Caco-2 (cell line): ENCODE data around the gene PLIN1. TPM values are rescaled to one million over a fixed set of nuclear protein-coding genes. Genes with fewer than 3 reads are reported as not detected.

Experiments
- BruUV-seq: library from RNA; stranded (reverse); fragments of 400-500 nt; replicated peaks from 2 replicates; lab custom pipeline; 2021; lab: Mats Ljungman, UMichigan
- CTCF ChIA-PET: fragments of 300-600 bp; sonication (Branson Sonifier 250); formaldehyde crosslinking; loops from one replicate; lab custom pipeline; 2022; ENCODE audit warnings: antibody characterized with exemption; lab: Charles Lee
- POLR2A ChIA-PET: fragments of 300-600 bp; sonication (Branson Sonifier 250); formaldehyde crosslinking; loops from one replicate; lab custom pipeline; 2022; ENCODE audit warnings: antibody characterized with exemption; lab: Charles Lee
- DNase-seq, 2 experiments: peaks; one replicate each; pipeline versions ENCODE4 v3.0.0 to v3.0.0-alpha.2; 2020 to 2022
- H3K27me3 ChIP-seq: replicated peaks from 2 replicates; pipeline ENCODE4 v1.6.0; 2011; ENCODE audit warnings: low read length; ENCODE audit not compliant: control insufficient read depth, insufficient read depth
- H3K36me3 ChIP-seq: 2 replicates; pipeline ENCODE4 v1.5.1; 2011; ENCODE audit warnings: low read length; ENCODE audit not compliant: control insufficient read depth, insufficient read depth
- H3K4me1 ChIP-seq: fragments of 250-450 bp; sonication (Bioruptor Pico); 2 replicates; pipeline ENCODE4 v1.5.1; 2020; ENCODE audit warnings: mild to moderate bottlenecking
- H3K4me3 ChIP-seq: 2 replicates; pipeline ENCODE4 v1.5.1; 2011; ENCODE audit warnings: low read depth, mild to moderate bottlenecking, control low read depth, low read length
- H3K9me3 ChIP-seq: fragments of 250-450 bp; sonication (Bioruptor Pico); 2 replicates; pipeline ENCODE4 v1.5.1; 2020; ENCODE audit warnings: mild to moderate bottlenecking, moderate library complexity
- H3K27ac Mint-ChIP-seq: one replicate; pipeline ENCODE4 v1.8.0; 2022; ENCODE audit warnings: mixed read lengths; ENCODE audit not compliant: unreplicated experiment
- H3K27me3 Mint-ChIP-seq: one replicate; pipeline ENCODE4 v1.8.0; 2022; ENCODE audit warnings: mixed read lengths; ENCODE audit not compliant: insufficient read depth, unreplicated experiment
- H3K36me3 Mint-ChIP-seq: one replicate; pipeline ENCODE4 v1.8.0; 2022; ENCODE audit warnings: mild to moderate bottlenecking, mixed read lengths; ENCODE audit not compliant: insufficient read depth, unreplicated experiment
- H3K4me1 Mint-ChIP-seq: one replicate; pipeline ENCODE4 v1.8.0; 2022; ENCODE audit warnings: low read depth, mixed read lengths; ENCODE audit not compliant: unreplicated experiment
- H3K4me3 Mint-ChIP-seq: one replicate; pipeline ENCODE4 v1.8.0; 2022; ENCODE audit warnings: mild to moderate bottlenecking, moderate library complexity, mixed read lengths; ENCODE audit not compliant: unreplicated experiment
- H3K9me3 Mint-ChIP-seq: one replicate; pipeline ENCODE4 v1.8.0; 2022; ENCODE audit warnings: mixed read lengths; ENCODE audit not compliant: unreplicated experiment
- intact Hi-C: fragments of 100-400 bp; cut with micrococcal nuclease; formaldehyde crosslinking; loops from one replicate; pipeline ENCODE4 v1.10.0; 2022; ENCODE audit not compliant: unreplicated experiment
- total RNA-seq: library from RNA; stranded (reverse); gene quantifications from 2 replicates; pipeline ENCODE4 v1.2.3, GENCODE V29; 2022
- TF ChIP-seq, protein P1 (sequence below), 2 experiments: fragments of 200-600 bp in 1 of 2; IDR thresholded peaks; 1 replicate in 1 of 2; 2 replicates in 1 of 2; pipeline versions ENCODE4 v1.5.1 to v1.8.0; 2011 to 2022; ENCODE audit warnings: antibody characterized with exemption in 1 of 2, control low read depth in 1 of 2, inconsistent platforms in 1 of 2, low read depth in 1 of 2, low read length in 1 of 2, mild to moderate bottlenecking in 1 of 2, moderate library complexity in 1 of 2; ENCODE audit not compliant: insufficient read depth in 1 of 2, severe bottlenecking in 1 of 2, unreplicated experiment in 1 of 2

Gene PLIN1
- total RNA-seq, 1 experiment from 2014 or later = not detected

DNA sequence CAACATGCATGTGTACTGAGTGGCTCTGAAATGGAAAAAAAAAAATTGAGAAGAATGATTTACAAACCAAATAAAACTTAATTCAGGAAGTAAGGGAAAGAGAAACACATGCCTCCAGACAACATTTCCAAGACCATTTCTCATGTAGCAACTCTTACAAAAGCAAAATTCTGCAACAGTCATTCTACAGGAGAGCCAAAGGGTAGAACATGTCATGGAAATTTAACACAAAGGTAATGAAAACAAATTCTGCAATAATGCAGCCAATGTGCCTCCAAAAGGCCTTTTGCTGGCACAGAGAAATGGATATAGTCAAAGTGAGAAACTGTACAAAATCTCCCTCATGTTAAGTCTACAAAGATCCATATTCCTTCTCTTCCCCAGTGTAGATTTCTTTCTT, 7.4 kb upstream of the PLIN1 start:
- CTCF ChIA-PET = interaction anchor here (0.6 kb wide), 1 partner anchor 13 kb away, joined by 4 read pairs; no protein-coding TSS in a partner anchor
- H3K27me3 Mint-ChIP-seq = no peaks in the 10 kb centered on the region
- no peaks in the 10 kb centered on the region for H3K27me3 ChIP-seq
- TF ChIP-seq, protein P1, sequence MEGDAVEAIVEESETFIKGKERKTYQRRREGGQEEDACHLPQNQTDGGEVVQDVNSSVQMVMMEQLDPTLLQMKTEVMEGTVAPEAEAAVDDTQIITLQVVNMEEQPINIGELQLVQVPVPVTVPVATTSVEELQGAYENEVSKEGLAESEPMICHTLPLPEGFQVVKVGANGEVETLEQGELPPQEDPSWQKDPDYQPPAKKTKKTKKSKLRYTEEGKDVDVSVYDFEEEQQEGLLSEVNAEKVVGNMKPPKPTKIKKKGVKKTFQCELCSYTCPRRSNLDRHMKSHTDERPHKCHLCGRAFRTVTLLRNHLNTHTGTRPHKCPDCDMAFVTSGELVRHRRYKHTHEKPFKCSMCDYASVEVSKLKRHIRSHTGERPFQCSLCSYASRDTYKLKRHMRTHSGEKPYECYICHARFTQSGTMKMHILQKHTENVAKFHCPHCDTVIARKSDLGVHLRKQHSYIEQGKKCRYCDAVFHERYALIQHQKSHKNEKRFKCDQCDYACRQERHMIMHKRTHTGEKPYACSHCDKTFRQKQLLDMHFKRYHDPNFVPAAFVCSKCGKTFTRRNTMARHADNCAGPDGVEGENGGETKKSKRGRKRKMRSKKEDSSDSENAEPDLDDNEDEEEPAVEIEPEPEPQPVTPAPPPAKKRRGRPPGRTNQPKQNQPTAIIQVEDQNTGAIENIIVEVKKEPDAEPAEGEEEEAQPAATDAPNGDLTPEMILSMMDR (IDR thresholded peaks at IDR 0.05; ENCODE audit: insufficient read depth in 1 of 2, low read depth in 1 of 2, low read length in 1 of 2, severe bottlenecking in 1 of 2, unreplicated experiment in 1 of 2) = no peak
- H3K9me3 Mint-ChIP-seq = no peaks in the 10 kb centered on the region
- H3K27ac Mint-ChIP-seq = no peak overlapping the region
- H3K4me1 ChIP-seq = no peaks in the 10 kb centered on the region
- intact Hi-C loops = no loop called here
- no peaks in the 10 kb centered on the region; the same call in 1 of the 2 replicates for H3K36me3 ChIP-seq
- POLR2A ChIA-PET = no interaction called here
- no peaks in the 10 kb centered on the region for H3K36me3 Mint-ChIP-seq
- H3K4me1 Mint-ChIP-seq = no peaks in the 10 kb centered on the region
- BruUV-seq = no TSS peak
- no peak overlapping the region for H3K4me3 Mint-ChIP-seq
- no peak for DNase-seq
- no peak overlapping the region for H3K4me3 ChIP-seq
- no peaks in the 10 kb centered on the region for H3K9me3 ChIP-seq

- CTCF ChIA-PET = no interaction called here
Observed at GRCh38 chr15:89685995-89686394, 6.8 kb upstream of the PLIN1 start.

DNA sequence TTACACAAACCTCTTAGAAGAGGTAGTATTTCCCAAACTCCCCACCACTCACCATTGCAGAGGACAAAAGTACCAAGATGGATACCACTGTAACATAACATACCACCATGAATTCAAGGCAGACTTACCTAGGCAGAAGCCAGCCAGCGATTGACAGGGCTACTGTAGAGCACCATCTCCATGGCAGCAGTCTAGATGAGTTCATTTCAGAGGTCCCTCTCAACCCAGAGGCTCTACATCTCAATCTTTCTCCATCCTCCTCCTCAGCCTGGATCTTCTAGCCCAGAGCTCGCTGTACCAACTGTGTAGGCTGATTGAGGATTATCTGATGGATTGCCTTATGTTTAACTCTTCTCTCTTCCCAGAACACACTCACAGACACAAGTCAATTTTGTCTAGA, 2.0 kb upstream of the PLIN1 start:
- TF ChIP-seq, protein P1 (IDR thresholded peaks at IDR 0.05; ENCODE audit: insufficient read depth in 1 of 2, low read depth in 1 of 2, low read length in 1 of 2, severe bottlenecking in 1 of 2, unreplicated experiment in 1 of 2) = no peak
- no peak overlapping the region for H3K4me3 Mint-ChIP-seq
- H3K27me3 Mint-ChIP-seq = no peaks in the 10 kb centered on the region
- Histone ChIP-seq H3K9me3 (no peaks in the 10 kb centered on the region), H3K36me3 (no peaks in the 10 kb centered on the region; the same call in 1 of the 2 replicates), H3K4me3 (no peak overlapping the region), H3K27me3 (no peaks in the 10 kb centered on the region), H3K4me1 (no peaks in the 10 kb centered on the region)
- no peak overlapping the region for H3K27ac Mint-ChIP-seq
- H3K36me3 Mint-ChIP-seq = no peaks in the 10 kb centered on the region
- intact Hi-C loops = no loop called here
- no peaks in the 10 kb centered on the region for H3K9me3 Mint-ChIP-seq
- ChIA-PET POLR2A (no interaction called here), CTCF (no interaction called here)
- no peak for DNase-seq
- no peaks in the 10 kb centered on the region for H3K4me1 Mint-ChIP-seq
- BruUV-seq = no TSS peak

More at GRCh38 chr15:89685995-89686394, 6.8 kb upstream of the PLIN1 start:
- Mint-ChIP-seq H3K4me3 (no peak overlapping the region), H3K36me3 (no peaks in the 10 kb centered on the region), H3K27me3 (no peaks in the 10 kb centered on the region), H3K9me3 (no peaks in the 10 kb centered on the region), H3K4me1 (no peaks in the 10 kb centered on the region), H3K27ac (no peak overlapping the region)
- H3K4me3 ChIP-seq = no peak overlapping the region
- H3K4me1 ChIP-seq = no peaks in the 10 kb centered on the region
- BruUV-seq = no TSS peak
- TF ChIP-seq, protein P1 (IDR thresholded peaks at IDR 0.05; ENCODE audit: insufficient read depth in 1 of 2, low read depth in 1 of 2, low read length in 1 of 2, severe bottlenecking in 1 of 2, unreplicated experiment in 1 of 2) = no peak
- no peaks in the 10 kb centered on the region for H3K27me3 ChIP-seq
- H3K36me3 ChIP-seq = no peaks in the 10 kb centered on the region; the same call in 1 of the 2 replicates
- intact Hi-C loops = no loop called here
- DNase-seq = no peak
- H3K9me3 ChIP-seq = no peaks in the 10 kb centered on the region
- POLR2A ChIA-PET = no interaction called here
